WERI-Rb-1 (cell line): ENCODE measurements around the gene PLIN4.

ENCODE experiments used
- DNase-seq: peaks from one replicate; pipeline ENCODE4 v3.0.0-alpha.2; 2020
- H3K27ac ChIP-seq: fragments of 250-450 bp; sonication (Bioruptor Pico); 2 replicates; pipeline ENCODE4 v1.5.1; 2020; ENCODE audit warnings: mild to moderate bottlenecking, moderate library complexity
- H3K27me3 ChIP-seq: fragments of 250-450 bp; sonication (Bioruptor Pico); 2 replicates; pipeline ENCODE4 v1.5.1; 2021; ENCODE audit warnings: mild to moderate bottlenecking, low read depth, moderate library complexity; ENCODE audit not compliant: insufficient read depth, severe bottlenecking
- H3K36me3 ChIP-seq: fragments of 250-450 bp; sonication (Bioruptor Pico); 2 replicates; pipeline ENCODE4 v1.5.1; 2020; ENCODE audit warnings: mild to moderate bottlenecking, moderate library complexity
- H3K4me3 ChIP-seq: 2 replicates; pipeline ENCODE4 v1.5.1; 2011; ENCODE audit warnings: low read depth, mild to moderate bottlenecking, control low read depth, low read length
- H3K9me3 ChIP-seq: fragments of 250-450 bp; sonication (Bioruptor Pico); 2 replicates; pipeline ENCODE4 v1.5.1; 2021; ENCODE audit warnings: mild to moderate bottlenecking, moderate library complexity; ENCODE audit not compliant: severe bottlenecking
- TF ChIP-seq, protein P1 (sequence below): IDR thresholded peaks from 2 replicates; pipeline ENCODE4 v1.5.1; 2011; ENCODE audit warnings: low read depth, mild to moderate bottlenecking, control low read depth, inconsistent platforms, low read length

Gene PLIN4

GRCh38 chr19:4554717-4555116, 36.4 kb upstream of the PLIN4 start:
- peaks cover 69% of the 10 kb centered on the region for H3K36me3 ChIP-seq
- no peak for DNase-seq
- no peaks in the 10 kb centered on the region for H3K27me3 ChIP-seq
- H3K27ac ChIP-seq, result no peak overlapping the region
- TF ChIP-seq, protein P1, sequence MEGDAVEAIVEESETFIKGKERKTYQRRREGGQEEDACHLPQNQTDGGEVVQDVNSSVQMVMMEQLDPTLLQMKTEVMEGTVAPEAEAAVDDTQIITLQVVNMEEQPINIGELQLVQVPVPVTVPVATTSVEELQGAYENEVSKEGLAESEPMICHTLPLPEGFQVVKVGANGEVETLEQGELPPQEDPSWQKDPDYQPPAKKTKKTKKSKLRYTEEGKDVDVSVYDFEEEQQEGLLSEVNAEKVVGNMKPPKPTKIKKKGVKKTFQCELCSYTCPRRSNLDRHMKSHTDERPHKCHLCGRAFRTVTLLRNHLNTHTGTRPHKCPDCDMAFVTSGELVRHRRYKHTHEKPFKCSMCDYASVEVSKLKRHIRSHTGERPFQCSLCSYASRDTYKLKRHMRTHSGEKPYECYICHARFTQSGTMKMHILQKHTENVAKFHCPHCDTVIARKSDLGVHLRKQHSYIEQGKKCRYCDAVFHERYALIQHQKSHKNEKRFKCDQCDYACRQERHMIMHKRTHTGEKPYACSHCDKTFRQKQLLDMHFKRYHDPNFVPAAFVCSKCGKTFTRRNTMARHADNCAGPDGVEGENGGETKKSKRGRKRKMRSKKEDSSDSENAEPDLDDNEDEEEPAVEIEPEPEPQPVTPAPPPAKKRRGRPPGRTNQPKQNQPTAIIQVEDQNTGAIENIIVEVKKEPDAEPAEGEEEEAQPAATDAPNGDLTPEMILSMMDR, result no peak
- no peak overlapping the region for H3K4me3 ChIP-seq
- H3K9me3 ChIP-seq, result no peaks in the 10 kb centered on the region

GRCh38 chr19:4553775-4554174, 35.5 kb upstream of the PLIN4 start:
- TF ChIP-seq, protein P1, result no peak
- DNase-seq, result no peak
- H3K4me3 ChIP-seq, result no peak overlapping the region
- H3K36me3 ChIP-seq, result peaks cover 79% of the 10 kb centered on the region
- H3K27me3 ChIP-seq, result no peaks in the 10 kb centered on the region
- no peak overlapping the region for H3K27ac ChIP-seq
- no peaks in the 10 kb centered on the region for H3K9me3 ChIP-seq

- H3K36me3 ChIP-seq, result peaks cover 84% of the 10 kb centered on the region
- no peaks in the 10 kb centered on the region for H3K9me3 ChIP-seq
- DNase-seq, result no peak
- H3K4me3 ChIP-seq, result no peak overlapping the region
- H3K27ac ChIP-seq, result no peak overlapping the region
- TF ChIP-seq, protein P1, result no peak
- H3K27me3 ChIP-seq, result no peaks in the 10 kb centered on the region
Observed at GRCh38 chr19:4553092-4553695, 34.9 kb upstream of the PLIN4 start.

DNA sequence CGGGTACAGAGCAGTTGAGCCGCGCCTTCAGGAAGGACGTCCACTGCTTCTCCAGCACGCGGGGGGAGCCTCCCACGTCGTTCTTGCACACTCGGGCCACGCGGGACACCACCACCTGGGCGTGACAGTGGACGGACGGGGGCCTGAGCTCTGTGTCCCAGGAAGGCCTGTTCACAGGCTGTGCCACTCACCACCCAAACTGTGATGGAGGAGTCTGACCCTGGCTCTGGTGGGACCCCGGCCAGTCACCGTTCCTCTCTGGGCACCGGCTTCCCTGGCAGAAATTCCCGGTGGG, 34.2 kb upstream of the PLIN4 start:
- H3K36me3 ChIP-seq, result peaks cover 87% of the 10 kb centered on the region
- TF ChIP-seq, protein P1, result no peak
- H3K4me3 ChIP-seq, result no peak overlapping the region
- H3K27me3 ChIP-seq, result no peaks in the 10 kb centered on the region
- no peak overlapping the region for H3K27ac ChIP-seq
- H3K9me3 ChIP-seq, result no peaks in the 10 kb centered on the region
- DNase-seq, result no peak

DNA sequence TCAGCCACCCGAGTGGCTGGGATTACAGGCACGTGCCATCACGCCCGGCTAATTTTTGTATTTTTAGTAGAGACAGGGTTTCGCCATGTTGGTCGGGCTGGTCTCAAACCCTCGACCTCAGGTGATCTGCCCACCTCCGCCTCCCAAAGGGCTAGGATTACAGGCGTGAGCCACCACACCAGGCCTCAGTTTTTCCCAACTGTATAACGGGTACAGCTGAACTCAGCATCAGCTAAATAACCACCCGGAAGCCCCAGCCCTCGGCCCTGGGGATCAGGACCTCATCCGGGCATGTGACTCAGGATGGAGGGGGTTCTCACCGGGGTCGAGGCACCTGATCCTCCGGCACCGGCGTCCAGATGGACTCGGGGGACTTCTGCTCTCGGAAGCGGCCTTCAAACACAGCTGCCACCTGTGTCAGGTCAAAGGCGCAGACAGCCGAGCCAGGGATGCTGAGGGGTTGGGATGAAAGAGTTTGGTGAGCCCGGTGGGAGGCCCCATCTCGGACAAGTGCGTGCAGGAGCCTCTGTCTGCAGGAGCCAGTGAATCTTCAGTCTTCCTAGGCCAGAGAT, 32.3 kb upstream of the PLIN4 start:
- Histone ChIP-seq H3K36me3 (peaks cover 88% of the 10 kb centered on the region), H3K27me3 (no peaks in the 10 kb centered on the region), H3K9me3 (no peaks in the 10 kb centered on the region), H3K27ac (no peak overlapping the region; the same call in 1 of the 2 replicates), H3K4me3 (no peak overlapping the region)
- TF ChIP-seq, protein P1, result no peak
- DNase-seq, result no peak

- Histone ChIP-seq H3K27ac (peak overlapping the region; percentile 53), H3K4me3 (no peak overlapping the region), H3K9me3 (no peaks in the 10 kb centered on the region), H3K36me3 (peaks cover 85% of the 10 kb centered on the region), H3K27me3 (no peaks in the 10 kb centered on the region)
- no peak for DNase-seq
- TF ChIP-seq, protein P1, result no peak
Observed at GRCh38 chr19:4550018-4550417, 31.7 kb upstream of the PLIN4 start.
